ENCODE measurements around the gene PPP4R3A.

GRCh38 chr14:91454580-91454979 lies 55.5 kb downstream of the PPP4R3A start:
- no peak for TF ChIP-seq CTCF (IDR thresholded peaks at IDR 0.05; ENCODE audit: insufficient read depth, low read length)
- no peak for TF ChIP-seq POLR2AphosphoS5 (IDR thresholded peaks at IDR 0.05; ENCODE audit: low read depth)

Data from HL-60 (cell line).